Stromal cell of bone marrow (primary cell): ENCODE measurements around the gene USP28.

Experiments used
- DNase-seq: peaks from one replicate; pipeline ENCODE4 v3.0.0-alpha.2; 2012; ENCODE audit warnings: low read depth

USP28 gene

GRCh38 chr11:113876798-113877669 is 1.7 kb upstream of the USP28 start:
- no peak for DNase-seq

- DNase-seq, result no peak
These were observed 864 bp upstream of the USP28 start for GRCh38 chr11:113876074-113876797.

GRCh38 chr11:113874581-113875233 is 665 bp downstream of the USP28 start:
- peak; percentile 10 for DNase-seq

GRCh38 chr11:113874096-113874495 is 1.3 kb downstream of the USP28 start:
- DNase-seq, result no peak

GRCh38 chr11:113873236-113873626 is 2.1 kb downstream of the USP28 start:
- no peak for DNase-seq

GRCh38 chr11:113871336-113871735 is 4.0 kb downstream of the USP28 start:
- DNase-seq, result no peak

- no peak for DNase-seq
These were observed 7.4 kb downstream of the USP28 start for GRCh38 chr11:113867843-113868503.

- DNase-seq, result no peak
These were observed 9.5 kb downstream of the USP28 start for GRCh38 chr11:113865873-113866272.

GRCh38 chr11:113864410-113864809 is 11.0 kb downstream of the USP28 start:
- DNase-seq, result no peak

GRCh38 chr11:113862435-113862834 is 12.9 kb downstream of the USP28 start:
- DNase-seq, result no peak

- DNase-seq, result no peak
These were observed 15.7 kb downstream of the USP28 start for GRCh38 chr11:113859665-113860064.

GRCh38 chr11:113856966-113857759 is 18.2 kb downstream of the USP28 start:
- DNase-seq, result no peak

GRCh38 chr11:113855803-113856202 is 19.6 kb downstream of the USP28 start:
- DNase-seq, result no peak

GRCh38 chr11:113850188-113850587 is 25.2 kb downstream of the USP28 start:
- no peak for DNase-seq

GRCh38 chr11:113849713-113850112 is 25.7 kb downstream of the USP28 start:
- DNase-seq, result no peak

- DNase-seq, result no peak
These were observed 27.8 kb downstream of the USP28 start for GRCh38 chr11:113847580-113847979.

GRCh38 chr11:113847111-113847510 is 28.3 kb downstream of the USP28 start:
- DNase-seq, result no peak

- no peak for DNase-seq
These were observed 33.7 kb downstream of the USP28 start for GRCh38 chr11:113841691-113842090.

- DNase-seq, result no peak
These were observed 34.3 kb downstream of the USP28 start for GRCh38 chr11:113840932-113841664.

GRCh38 chr11:113839842-113840241 is 35.5 kb downstream of the USP28 start:
- DNase-seq, result no peak

GRCh38 chr11:113838005-113838404 is 37.4 kb downstream of the USP28 start:
- no peak for DNase-seq
